Right lobe of liver (tissue), 6 donors: ENCODE measurements around the gene BLOC1S6. TPM values are rescaled to one million over a fixed set of nuclear protein-coding genes. Genes with fewer than 3 reads are reported as not detected.

Source experiments
- ATAC-seq, 4 donors: fragments of 200-7000 bp; cut with Tn5 transposase; one replicate each; pipeline ENCODE4 v1.9.1; 2020; ENCODE audit warnings: mild to moderate bottlenecking in 4 of 4, moderate library complexity in 4 of 4
- DNase-seq, 3 donors: peaks; one replicate each; pipeline ENCODE4 v3.0.0-alpha.2; 2020
- H3K27ac ChIP-seq, 3 donors: fragments of 200-600 bp; one replicate each; pipeline ENCODE4 v1.8.0; 2022
- H3K27me3 ChIP-seq, 2 donors: fragments of 200-600 bp; one replicate each; pipeline ENCODE4 v1.8.0; 2022
- H3K36me3 ChIP-seq, 4 donors: fragments of 200-600 bp; sonication (generic) in 1 of 4; one replicate each; pipeline versions ENCODE4 v1.5.1 to v1.8.0; 2017 to 2022; ENCODE audit warnings: control low read depth in 1 of 4
- H3K4me1 ChIP-seq, 4 donors: fragments of 200-600 bp; sonication (generic) in 1 of 4; one replicate each; pipeline versions ENCODE4 v1.5.1 to v1.8.0; 2017 to 2022; ENCODE audit warnings: control low read depth in 1 of 4
- H3K4me3 ChIP-seq, 3 donors: fragments of 200-600 bp; one replicate each; pipeline ENCODE4 v1.8.0; 2022
- H3K9me3 ChIP-seq, 4 donors: fragments of 200-600 bp; sonication (generic) in 1 of 4; one replicate each; pipeline versions ENCODE4 v1.5.1 to v1.8.0; 2017 to 2022; ENCODE audit warnings: control low read depth in 1 of 4
- POLR2A ChIP-seq: fragments of 450-650 bp; IDR thresholded peaks from one replicate; pipeline ENCODE4 v1.6.1; 2017; ENCODE audit warnings: antibody characterized with exemption, mild to moderate bottlenecking
- WGBS: methylation state at CpG from one replicate; pipeline ENCODE4 v1.1.6; 2018; ENCODE audit warnings: low coverage, low lambda C conversion rate; ENCODE audit not compliant: insufficient coverage; ENCODE audit errors: missing lambda C conversion rate; 5-methylcytosine and 5-hydroxymethylcytosine counted together
- intact Hi-C, 2 donors: fragments of 100-400 bp; cut with DNase I; formaldehyde crosslinking; loops; one replicate each; pipeline versions ENCODE4 v1.11.2 to v1.14.1; 2022
- long read RNA-seq: library from polyadenylated mRNA; unstranded; transcript quantifications from one replicate; pipeline ENCODE4 v2.0.0, GENCODE V29; 2019
- total RNA-seq, 6 experiments: library from RNA; depleted of rRNA in 2 of 6; stranded (reverse); fragments of >200 nt in 2 of 6; fragmentation: NEBNext Ultra II Directional in 3 of 6; extraction: Animal tissue kit (Norgen Biotek cat#: 25700) in 3 of 6; gene quantifications; one replicate each; pipeline versions ENCODE4 v1.1.0 to v1.2.4, GENCODE V29; 2016 to 2023
- TF ChIP-seq, protein P1 (sequence below), 4 donors: fragments of 200-600 bp in 3 of 4; fragments of 450-650 bp in 1 of 4; IDR thresholded peaks; one replicate each; pipeline versions ENCODE4 v1.5.1 to v1.8.0; 2016 to 2022; ENCODE audit warnings: antibody characterized with exemption in 4 of 4, mild to moderate bottlenecking in 2 of 4
- donor health status: DM: no; HTN: yes; CAD: no.
- donor health status: DM: no; HTN: no; CAD: no.
- donor health status: DM: no; HTN: no; CAD: no.
- donor health status: DM: no; HTN: yes; CAD: no.
- donor health status: DM: no; HTN: yes; CAD: no.

The BLOC1S6 gene, protein sequence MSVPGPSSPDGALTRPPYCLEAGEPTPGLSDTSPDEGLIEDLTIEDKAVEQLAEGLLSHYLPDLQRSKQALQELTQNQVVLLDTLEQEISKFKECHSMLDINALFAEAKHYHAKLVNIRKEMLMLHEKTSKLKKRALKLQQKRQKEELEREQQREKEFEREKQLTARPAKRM
- 10 to 100 TPM; 15.9 to 33.7 (median 24.3) TPM for total RNA-seq
- long read RNA-seq, partial matches to known transcripts = 1 of 1 reads
- long read RNA-seq, other reads (novel, unspliced or antisense) = 0 of 1 reads

DNA sequence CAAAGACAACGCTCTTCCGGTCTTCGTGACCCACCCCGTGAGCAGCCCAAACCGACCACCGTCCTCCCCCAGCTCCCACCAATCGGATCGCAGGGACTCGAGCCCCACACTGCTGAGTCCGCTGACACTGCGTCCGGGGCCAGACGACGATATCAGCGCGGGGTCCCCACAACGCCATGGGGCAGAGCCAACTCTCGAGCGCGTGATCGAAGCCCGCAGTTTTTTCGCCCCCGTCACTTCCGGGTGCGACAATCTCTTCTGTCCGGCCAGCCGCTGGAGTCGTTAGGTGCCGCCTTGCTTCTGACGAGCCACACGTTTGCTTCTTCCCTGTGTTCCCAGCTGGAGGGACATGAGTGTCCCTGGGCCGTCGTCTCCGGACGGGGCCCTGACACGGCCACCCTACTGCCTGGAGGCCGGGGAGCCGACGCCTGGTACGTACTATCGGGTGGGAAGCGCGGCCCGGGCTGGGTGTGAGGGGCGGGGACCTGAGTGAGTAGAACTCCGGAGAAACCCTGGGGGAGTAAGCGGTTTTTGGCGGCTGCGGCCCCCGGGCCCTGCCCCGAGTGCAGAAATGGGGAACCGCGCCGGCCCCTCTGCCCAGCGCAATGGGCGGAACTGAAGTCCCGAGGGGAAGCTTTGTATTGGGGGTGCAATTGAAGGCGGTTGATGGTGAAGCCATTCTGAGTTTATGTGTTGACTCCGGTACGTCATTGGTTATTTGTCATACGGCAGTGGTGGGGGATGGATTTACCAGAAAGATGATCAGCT, at the start of gene BLOC1S6:
BLOC1S6 (plus strand) TSS at position 285 of the 768 bp plus-strand sequence; CDS start at position 350, 65 bp downstream.
- peak; percentile 88 to 89 (median 89) for DNase-seq
- Histone ChIP-seq H3K4me1 (peaks cover 0 to 23% (median 5%) of the 10 kb centered on the region in 4 donors), H3K27ac (peak within 1 kb of the TSS; percentile 97 to 98 (median 97)), H3K9me3 (no peaks in the 10 kb centered on the region), H3K27me3 (no peaks in the 10 kb centered on the region), H3K36me3 (no peaks in the 10 kb centered on the region), H3K4me3 (peak within 1 kb of the TSS; percentile 53 to 85 (median 74))
- peak; percentile 86 to 94 (median 90) for ATAC-seq
- TF ChIP-seq POLR2A = peak; percentile 85
- TF ChIP-seq, protein P1, sequence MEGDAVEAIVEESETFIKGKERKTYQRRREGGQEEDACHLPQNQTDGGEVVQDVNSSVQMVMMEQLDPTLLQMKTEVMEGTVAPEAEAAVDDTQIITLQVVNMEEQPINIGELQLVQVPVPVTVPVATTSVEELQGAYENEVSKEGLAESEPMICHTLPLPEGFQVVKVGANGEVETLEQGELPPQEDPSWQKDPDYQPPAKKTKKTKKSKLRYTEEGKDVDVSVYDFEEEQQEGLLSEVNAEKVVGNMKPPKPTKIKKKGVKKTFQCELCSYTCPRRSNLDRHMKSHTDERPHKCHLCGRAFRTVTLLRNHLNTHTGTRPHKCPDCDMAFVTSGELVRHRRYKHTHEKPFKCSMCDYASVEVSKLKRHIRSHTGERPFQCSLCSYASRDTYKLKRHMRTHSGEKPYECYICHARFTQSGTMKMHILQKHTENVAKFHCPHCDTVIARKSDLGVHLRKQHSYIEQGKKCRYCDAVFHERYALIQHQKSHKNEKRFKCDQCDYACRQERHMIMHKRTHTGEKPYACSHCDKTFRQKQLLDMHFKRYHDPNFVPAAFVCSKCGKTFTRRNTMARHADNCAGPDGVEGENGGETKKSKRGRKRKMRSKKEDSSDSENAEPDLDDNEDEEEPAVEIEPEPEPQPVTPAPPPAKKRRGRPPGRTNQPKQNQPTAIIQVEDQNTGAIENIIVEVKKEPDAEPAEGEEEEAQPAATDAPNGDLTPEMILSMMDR (IDR thresholded peaks at IDR 0.05) = no peak
- whole genome bisulfite sequencing = 0% methylated on average over 20 of the region's 62 CpGs
- intact Hi-C loops = no loop called here

DNA sequence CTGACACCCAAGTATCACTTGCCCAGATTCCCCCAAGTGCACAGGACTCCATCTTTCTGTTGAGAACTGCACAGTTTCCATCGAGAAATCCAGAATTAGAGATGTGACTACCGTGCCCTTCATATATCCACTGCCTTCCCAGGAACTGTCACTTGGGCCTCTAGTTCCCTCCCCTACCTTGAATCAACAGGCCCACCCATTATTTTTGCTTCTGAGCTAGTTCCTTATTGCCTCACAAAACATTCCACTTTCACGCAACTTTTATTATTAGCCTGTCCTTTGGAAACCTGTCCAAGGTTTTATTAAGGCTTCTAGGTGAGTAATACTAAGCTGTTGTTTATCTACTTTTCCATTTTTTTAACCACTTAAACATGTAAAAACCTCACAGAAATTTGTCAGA, 47.5 kb upstream of the BLOC1S6 start:
- intact Hi-C loops = no loop called here
- Histone ChIP-seq H3K27ac (no peak overlapping the region), H3K9me3 (no peaks in the 10 kb centered on the region), H3K4me1 (no peaks in the 10 kb centered on the region), H3K36me3 (no peaks in the 10 kb centered on the region), H3K27me3 (no peaks in the 10 kb centered on the region), H3K4me3 (no peak overlapping the region)
- no peak for ATAC-seq
- TF ChIP-seq, protein P1 (IDR thresholded peaks at IDR 0.05) = no peak
- TF ChIP-seq POLR2A = no peak
- WGBS = 82% methylated on average over 3 of the region's 3 CpGs
- DNase-seq = no peak

DNA sequence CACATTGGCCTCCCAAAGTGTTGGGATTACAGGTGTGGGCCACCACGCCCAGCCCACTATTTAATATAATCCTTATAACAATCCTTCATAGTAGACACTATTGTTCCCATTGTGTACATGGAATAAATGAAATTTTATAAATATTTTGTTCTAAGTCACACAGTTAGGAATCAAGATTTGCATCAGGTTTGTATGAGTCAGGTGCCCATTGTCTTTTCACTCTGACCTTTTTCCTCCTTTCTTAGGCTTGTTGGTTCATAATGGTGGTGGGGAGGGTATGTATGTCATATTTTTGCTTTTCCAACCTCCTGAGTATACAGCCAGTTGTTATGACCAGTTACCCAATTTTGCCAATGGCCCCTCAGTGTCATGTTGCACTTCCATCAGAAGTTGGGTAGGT, 46.6 kb upstream of the BLOC1S6 start:
- no peaks in the 10 kb centered on the region for H3K36me3 ChIP-seq
- H3K27me3 ChIP-seq = no peaks in the 10 kb centered on the region
- DNase-seq (no peak), ATAC-seq (no peak)
- 40% methylated on average over 1 of the region's 1 CpG for WGBS
- no peaks in the 10 kb centered on the region for H3K4me1 ChIP-seq
- H3K27ac ChIP-seq = no peak overlapping the region
- intact Hi-C loops = no loop called here
- H3K4me3 ChIP-seq = no peak overlapping the region
- H3K9me3 ChIP-seq = no peaks in the 10 kb centered on the region
- TF ChIP-seq, protein P1 (IDR thresholded peaks at IDR 0.05) = no peak
- TF ChIP-seq POLR2A = no peak

DNA sequence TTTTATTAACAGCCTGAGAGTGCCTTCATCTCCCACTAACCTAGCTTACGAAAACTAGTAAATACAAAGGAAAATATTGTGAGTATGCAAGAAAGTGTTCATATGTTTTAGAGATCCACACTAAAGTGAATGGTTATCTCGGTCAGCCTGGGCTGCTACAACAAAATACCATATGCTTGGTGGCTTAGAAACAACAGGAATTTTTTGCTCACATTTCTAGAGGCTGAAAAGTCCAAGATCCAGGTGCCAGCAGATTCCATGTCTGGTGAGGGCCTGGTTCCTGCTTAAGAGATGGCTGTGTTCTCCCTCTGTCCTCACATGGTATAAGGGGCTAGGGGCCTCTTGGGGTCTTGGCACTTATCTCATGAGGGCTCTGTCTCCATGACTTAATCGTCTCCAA, 44.1 kb upstream of the BLOC1S6 start:
- TF ChIP-seq POLR2A = no peak
- TF ChIP-seq, protein P1 (IDR thresholded peaks at IDR 0.05) = no peak
- H3K9me3 ChIP-seq = no peaks in the 10 kb centered on the region
- no peak overlapping the region for H3K4me3 ChIP-seq
- WGBS = 82% methylated on average over 2 of the region's 3 CpGs
- H3K27ac ChIP-seq = no peak overlapping the region
- no peaks in the 10 kb centered on the region for H3K4me1 ChIP-seq
- H3K27me3 ChIP-seq = no peaks in the 10 kb centered on the region
- ATAC-seq (no peak), DNase-seq (no peak)
- intact Hi-C loops = no loop called here
- no peaks in the 10 kb centered on the region for H3K36me3 ChIP-seq
